ENCODE data around the gene CRYM.

The CRYM gene

DNA sequence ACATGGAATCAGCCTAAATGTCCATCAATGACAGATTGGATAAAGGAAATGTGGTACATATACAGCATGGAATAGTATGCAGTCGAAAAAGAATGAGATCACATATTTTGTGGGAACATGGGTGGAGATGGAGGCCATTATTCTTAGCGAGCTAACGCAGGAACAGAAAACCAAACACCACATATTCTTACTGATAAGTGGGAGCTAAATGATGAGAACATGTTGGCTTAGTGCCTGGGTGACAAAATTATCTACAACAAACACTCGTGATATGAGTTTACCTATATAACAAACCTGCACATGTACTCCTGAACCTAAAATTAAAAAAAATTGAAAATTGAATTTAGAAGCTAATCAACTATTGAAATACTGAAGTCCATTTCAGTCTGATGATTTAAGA lies 38.4 kb downstream of the CRYM start:
- no peak overlapping the region for H3K4me3 ChIP-seq (ENCODE audit: low read depth, low read length)
- in situ Hi-C loops (cut with HindIII; ENCODE audit: low sequenced_read_pairs): no loop called here
- no peak for DNase-seq (ENCODE audit: low read depth, low spot score)
- TF ChIP-seq, protein P1, sequence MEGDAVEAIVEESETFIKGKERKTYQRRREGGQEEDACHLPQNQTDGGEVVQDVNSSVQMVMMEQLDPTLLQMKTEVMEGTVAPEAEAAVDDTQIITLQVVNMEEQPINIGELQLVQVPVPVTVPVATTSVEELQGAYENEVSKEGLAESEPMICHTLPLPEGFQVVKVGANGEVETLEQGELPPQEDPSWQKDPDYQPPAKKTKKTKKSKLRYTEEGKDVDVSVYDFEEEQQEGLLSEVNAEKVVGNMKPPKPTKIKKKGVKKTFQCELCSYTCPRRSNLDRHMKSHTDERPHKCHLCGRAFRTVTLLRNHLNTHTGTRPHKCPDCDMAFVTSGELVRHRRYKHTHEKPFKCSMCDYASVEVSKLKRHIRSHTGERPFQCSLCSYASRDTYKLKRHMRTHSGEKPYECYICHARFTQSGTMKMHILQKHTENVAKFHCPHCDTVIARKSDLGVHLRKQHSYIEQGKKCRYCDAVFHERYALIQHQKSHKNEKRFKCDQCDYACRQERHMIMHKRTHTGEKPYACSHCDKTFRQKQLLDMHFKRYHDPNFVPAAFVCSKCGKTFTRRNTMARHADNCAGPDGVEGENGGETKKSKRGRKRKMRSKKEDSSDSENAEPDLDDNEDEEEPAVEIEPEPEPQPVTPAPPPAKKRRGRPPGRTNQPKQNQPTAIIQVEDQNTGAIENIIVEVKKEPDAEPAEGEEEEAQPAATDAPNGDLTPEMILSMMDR (IDR thresholded peaks at IDR 0.05; ENCODE audit: low read depth, low read length): no peak

DNA sequence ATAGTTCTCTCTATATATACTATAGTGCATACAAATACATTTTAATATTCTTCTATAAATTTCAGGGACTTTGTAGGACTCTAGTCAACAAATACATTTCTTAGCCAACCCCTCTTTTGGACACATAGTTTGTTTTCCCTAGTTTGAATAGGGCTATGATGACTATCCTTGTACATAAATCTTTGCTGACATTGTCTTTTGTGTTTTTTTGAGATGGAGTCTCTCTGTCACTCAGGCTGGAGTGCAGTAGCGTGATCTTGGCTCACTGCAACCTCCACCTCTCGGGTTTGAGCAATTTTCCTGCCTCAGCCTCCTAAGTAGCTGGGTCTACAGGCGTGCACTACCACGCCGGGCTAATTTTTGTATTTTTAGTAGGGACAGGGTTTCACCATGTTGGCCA lies 41.3 kb downstream of the CRYM start:
- DNase-seq (ENCODE audit: low read depth, low spot score): no peak
- H3K4me3 ChIP-seq (ENCODE audit: low read depth, low read length): no peak overlapping the region
- TF ChIP-seq, protein P1 (IDR thresholded peaks at IDR 0.05; ENCODE audit: low read depth, low read length): no peak
- in situ Hi-C loops (cut with HindIII; ENCODE audit: low sequenced_read_pairs): no loop called here

DNA sequence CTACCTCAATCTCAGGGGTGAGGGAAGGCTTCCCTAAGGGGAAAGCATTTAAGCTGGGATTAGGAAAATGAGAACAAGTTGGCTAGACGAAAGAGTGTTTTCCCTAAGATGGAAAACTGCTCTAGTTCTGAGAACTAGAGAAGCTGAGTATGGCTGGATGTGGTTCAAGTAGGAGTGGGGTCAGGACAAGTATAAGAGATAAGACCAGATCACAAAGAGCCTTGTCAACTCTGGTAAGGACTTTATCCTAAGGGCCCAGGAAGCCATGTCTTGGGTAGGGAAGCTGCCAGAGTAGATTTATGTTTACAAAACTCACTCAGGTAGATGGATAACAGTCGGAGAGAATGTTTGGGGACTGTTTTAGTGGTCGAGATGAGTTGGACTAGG lies 42.9 kb downstream of the CRYM start:
- DNase-seq (ENCODE audit: low read depth, low spot score): no peak
- in situ Hi-C loops (cut with HindIII; ENCODE audit: low sequenced_read_pairs): no loop called here
- H3K4me3 ChIP-seq (ENCODE audit: low read depth, low read length): no peak overlapping the region
- TF ChIP-seq, protein P1 (IDR thresholded peaks at IDR 0.05; ENCODE audit: low read depth, low read length): no peak

DNA sequence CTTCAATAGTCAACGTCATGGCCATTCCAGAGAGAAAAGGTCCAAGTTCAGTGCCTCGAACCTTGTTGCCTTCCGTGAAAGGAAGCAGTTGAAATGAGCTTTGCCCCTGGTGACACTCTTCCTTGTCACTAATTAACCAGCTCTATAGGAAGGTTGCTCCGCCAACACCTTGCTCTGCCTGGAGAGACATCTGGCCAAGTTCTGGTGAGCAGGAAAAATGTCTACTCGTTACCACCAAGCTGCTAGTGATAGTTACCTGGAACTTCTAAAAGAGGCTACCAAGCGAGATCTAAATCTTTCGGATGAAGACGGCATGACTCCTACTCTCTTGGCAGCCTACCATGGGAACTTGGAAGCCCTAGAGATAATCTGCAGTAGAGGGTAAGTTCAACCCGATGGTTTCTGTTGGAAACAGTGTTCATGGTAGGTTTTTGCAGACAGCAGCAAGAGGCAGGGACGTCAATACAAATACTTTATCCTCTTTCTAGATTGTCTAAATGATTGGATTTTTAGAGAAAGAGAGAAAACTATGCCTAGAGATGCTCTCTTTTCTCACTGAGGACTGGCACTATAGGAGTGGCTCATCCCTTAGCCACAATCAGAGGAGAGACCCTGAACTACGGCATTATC lies 44.5 kb downstream of the CRYM start, which contains the start of gene ANKS4B:
ANKS4B (plus strand) TSS at position 179 of the 630 bp plus-strand sequence; CDS start at position 218, 39 bp downstream.
- in situ Hi-C loops (cut with HindIII; ENCODE audit: low sequenced_read_pairs): no loop called here

DNA sequence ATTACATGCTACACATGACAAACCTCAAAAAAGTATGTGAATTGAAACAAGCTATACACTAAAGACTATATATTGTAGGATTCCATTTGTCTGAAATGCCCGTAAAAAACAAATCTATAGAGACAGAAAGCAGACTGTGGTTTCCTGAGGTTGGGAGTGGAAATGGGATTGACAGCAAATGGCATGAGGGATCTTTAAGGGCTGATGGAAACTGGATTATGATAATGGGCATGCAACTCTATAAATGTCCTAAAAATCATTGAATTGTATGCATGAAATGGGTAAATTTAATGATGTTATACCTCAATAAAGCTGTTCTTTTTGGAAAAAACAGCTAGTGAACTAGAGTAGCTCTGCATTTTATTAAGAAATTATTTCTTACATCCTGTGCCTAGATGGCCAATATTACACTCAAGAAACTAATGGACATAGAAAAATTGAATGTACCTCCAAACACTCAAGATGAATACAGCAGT lies 45.0 kb downstream of the CRYM start:
- in situ Hi-C loops (cut with HindIII; ENCODE audit: low sequenced_read_pairs): no loop called here
- DNase-seq (ENCODE audit: low read depth, low spot score): no peak
- TF ChIP-seq, protein P1 (IDR thresholded peaks at IDR 0.05; ENCODE audit: low read depth, low read length): no peak
- no peak overlapping the region for H3K4me3 ChIP-seq (ENCODE audit: low read depth, low read length)

More for the DNA sequence above, 44.5 kb downstream of the CRYM start, which contains the start of gene ANKS4B:
- TF ChIP-seq, protein P1 (IDR thresholded peaks at IDR 0.05; ENCODE audit: low read depth, low read length): no peak
- no peak for DNase-seq (ENCODE audit: low read depth, low spot score)
- no peak within 1 kb of the TSS for H3K4me3 ChIP-seq (ENCODE audit: low read depth, low read length)

DNA sequence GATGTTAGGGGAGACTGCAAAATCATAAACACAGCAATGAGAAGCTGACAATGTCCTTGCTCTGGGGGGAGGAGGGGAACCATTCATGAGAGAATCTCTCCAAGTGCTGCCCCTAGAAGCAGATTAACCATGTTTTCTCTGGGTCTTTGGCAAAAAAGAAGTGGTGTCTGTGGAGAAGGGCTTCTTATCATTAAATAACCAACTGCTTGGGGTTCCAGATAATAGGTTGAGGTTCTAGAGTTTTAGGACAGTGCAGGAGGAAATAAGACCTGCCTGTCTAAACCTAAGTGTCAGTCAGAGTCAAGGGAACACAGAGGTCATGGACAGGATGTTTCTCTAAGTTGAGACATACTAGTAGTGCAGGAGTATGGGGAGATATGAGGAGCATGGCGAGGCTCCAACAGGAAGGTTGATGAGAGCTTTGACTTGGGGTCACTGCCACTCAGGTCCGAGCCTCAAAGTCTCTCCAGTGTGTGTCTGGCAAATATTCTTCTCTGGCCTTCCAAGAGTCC lies 49.7 kb downstream of the CRYM start:
- no peak for DNase-seq (ENCODE audit: low read depth, low spot score)
- no peak overlapping the region for H3K4me3 ChIP-seq (ENCODE audit: low read depth, low read length)
- TF ChIP-seq, protein P1 (IDR thresholded peaks at IDR 0.05; ENCODE audit: low read depth, low read length): no peak
- in situ Hi-C loops (cut with HindIII; ENCODE audit: low sequenced_read_pairs): no loop called here

Data from astrocyte of the spinal cord (primary cell).